ENCODE measurements around the gene TARDBP. TPM values are rescaled to one million over a fixed set of nuclear protein-coding genes. Genes with fewer than 3 reads are reported as not detected.

The TARDBP gene
- total RNA-seq, 1 experiment from 2014 or later: 283 TPM

- Histone ChIP-seq H3K4me1 (ENCODE audit: insufficient read depth, low read length, poor library complexity, severe bottlenecking) (no peaks in the 10 kb centered on the region), H3K27me3 (replicated peaks; ENCODE audit: insufficient read depth, low read depth, low read length, poor library complexity) (no peaks in the 10 kb centered on the region), H3K36me3 (ENCODE audit: insufficient read depth, low read length, poor library complexity, severe bottlenecking) (peaks cover 54% of the 10 kb centered on the region), H3K27ac (ENCODE audit: low read depth, low read length, poor library complexity, severe bottlenecking) (no peak overlapping the region), H3K9me3 (ENCODE audit: low read depth, low read length, poor library complexity, severe bottlenecking) (no peaks in the 10 kb centered on the region), H3K4me3 (ENCODE audit: low read depth, low read length, poor library complexity, severe bottlenecking) (no peak overlapping the region)
- intact Hi-C loops (cut with micrococcal nuclease; ENCODE audit: unreplicated experiment): no loop called here
- no TSS peak for BruUV-seq (replicated peaks)
- no peak for DNase-seq (ENCODE audit: low spot score)
- ChIA-PET CTCF (interaction anchor here (0.7 kb wide), 1 partner anchor 107 kb away, joined by 7 read pairs; no protein-coding TSS in a partner anchor), POLR2A (ENCODE audit: low non-redundant PET) (interaction anchor here (0.5 kb wide), 1 partner anchor 30 kb away, joined by 4 read pairs; no protein-coding TSS in a partner anchor)
- TF ChIP-seq CTCF (conservative IDR thresholded peaks at IDR 0.05; ENCODE audit: low read depth, low read length) (no peak), EZH2 (IDR thresholded peaks at IDR 0.05; ENCODE audit: borderline replicate concordance, low read depth, low read length, poor library complexity, severe bottlenecking) (no peak)
These were observed 52.5 kb downstream of the TARDBP start for GRCh38 chr1:11064942-11065341.

- Histone ChIP-seq H3K27ac (ENCODE audit: low read depth, low read length, poor library complexity, severe bottlenecking) (no peak overlapping the region), H3K36me3 (ENCODE audit: insufficient read depth, low read length, poor library complexity, severe bottlenecking) (peaks cover 62% of the 10 kb centered on the region), H3K9me3 (ENCODE audit: low read depth, low read length, poor library complexity, severe bottlenecking) (no peaks in the 10 kb centered on the region), H3K4me3 (ENCODE audit: low read depth, low read length, poor library complexity, severe bottlenecking) (no peak overlapping the region), H3K4me1 (ENCODE audit: insufficient read depth, low read length, poor library complexity, severe bottlenecking) (no peaks in the 10 kb centered on the region), H3K27me3 (replicated peaks; ENCODE audit: insufficient read depth, low read depth, low read length, poor library complexity) (no peaks in the 10 kb centered on the region)
- CTCF ChIA-PET: interaction anchor here (0.7 kb wide), 1 partner anchor 93 kb away, joined by 3 read pairs; no protein-coding TSS in a partner anchor
- TF ChIP-seq CTCF (conservative IDR thresholded peaks at IDR 0.05; ENCODE audit: low read depth, low read length) (no peak), EZH2 (IDR thresholded peaks at IDR 0.05; ENCODE audit: borderline replicate concordance, low read depth, low read length, poor library complexity, severe bottlenecking) (no peak)
- no peak for DNase-seq (ENCODE audit: low spot score)
- POLR2A ChIA-PET (ENCODE audit: low non-redundant PET): no interaction called here
- intact Hi-C loops (cut with micrococcal nuclease; ENCODE audit: unreplicated experiment): no loop called here
- BruUV-seq (replicated peaks): no TSS peak
These were observed 53.3 kb downstream of the TARDBP start for GRCh38 chr1:11065796-11066195.

GRCh38 chr1:11067716-11068599, 55.5 kb downstream of the TARDBP start:
- Histone ChIP-seq H3K27ac (ENCODE audit: low read depth, low read length, poor library complexity, severe bottlenecking) (no peak overlapping the region), H3K9me3 (ENCODE audit: low read depth, low read length, poor library complexity, severe bottlenecking) (no peaks in the 10 kb centered on the region), H3K27me3 (replicated peaks; ENCODE audit: insufficient read depth, low read depth, low read length, poor library complexity) (no peaks in the 10 kb centered on the region), H3K4me3 (ENCODE audit: low read depth, low read length, poor library complexity, severe bottlenecking) (no peak overlapping the region), H3K4me1 (ENCODE audit: insufficient read depth, low read length, poor library complexity, severe bottlenecking) (no peaks in the 10 kb centered on the region), H3K36me3 (ENCODE audit: insufficient read depth, low read length, poor library complexity, severe bottlenecking) (peaks cover 77% of the 10 kb centered on the region)
- intact Hi-C loops (cut with micrococcal nuclease; ENCODE audit: unreplicated experiment): no loop called here
- no peak for DNase-seq (ENCODE audit: low spot score)
- TF ChIP-seq CTCF (conservative IDR thresholded peaks at IDR 0.05; ENCODE audit: low read depth, low read length): no peak
- no peak for TF ChIP-seq EZH2 (IDR thresholded peaks at IDR 0.05; ENCODE audit: borderline replicate concordance, low read depth, low read length, poor library complexity, severe bottlenecking)
- ChIA-PET POLR2A (ENCODE audit: low non-redundant PET) (no interaction called here), CTCF (interaction anchor here (0.6 kb wide), 1 partner anchor 13 kb away, joined by 10 read pairs; no protein-coding TSS in a partner anchor)
- BruUV-seq (replicated peaks): no TSS peak
